HepG2 (cell line): ENCODE data around the gene CCDC88C. TPM values are rescaled to one million over a fixed set of nuclear protein-coding genes. Genes with fewer than 3 reads are reported as not detected.
A peak's percentile ranks its signal among the peaks of the same experiment; 100 is the strongest.
"Not testable (repeated sequence)": the region's sequence is repeated elsewhere in the genome, so short reads cannot be mapped to it uniquely, and the experiment has no call there.

Experiments used
- ATAC-seq: fragments of 200-7000 bp; cut with Tn5 transposase; 3 replicates; pipeline ENCODE4 v1.9.1; 2020; ENCODE audit warnings: mild to moderate bottlenecking, moderate library complexity
- BruUV-seq: library from RNA; stranded (reverse); fragments of 400-500 nt; replicated peaks from 2 replicates; lab custom pipeline; 2021; lab: Mats Ljungman, UMichigan
- CTCF ChIA-PET: fragments of 300-600 bp; formaldehyde crosslinking; extraction: SDS; loops from one replicate; lab custom pipeline; 2021; ENCODE audit warnings: low total read pairs, inconsistent platforms, low intra/inter-chr PET ratio; lab: Yijun Ruan, JAX
- POLR2A ChIA-PET: fragments of 350-600 bp; sonication (Branson Sonifier 250); formaldehyde crosslinking; loops from one replicate; lab custom pipeline; 2020; ENCODE audit warnings: antibody characterized with exemption, inconsistent platforms; lab: Yijun Ruan, JAX
- DNase-seq: peaks from one replicate; pipeline ENCODE4 v3.0.0-alpha.2; 2015; ENCODE audit warnings: low spot score
- FAIRE-seq: peaks from 3 replicates; lab custom pipeline; 2011; peaks lifted over from hg19 to GRCh38; lab: Jason Lieb, UNC
- H2AFZ ChIP-seq: one replicate; pipeline ENCODE4 v1.6.1; 2011; ENCODE audit warnings: low read length, inconsistent platforms
- H3K27ac ChIP-seq: fragments of 300-600 bp; 3 replicates; pipeline ENCODE4 v1.8.0; 2011; ENCODE audit warnings: mixed run types, mild to moderate bottlenecking, mixed read lengths, low read length, inconsistent platforms; ENCODE audit not compliant: insufficient read depth; ENCODE audit errors: extremely low read length
- H3K27me3 ChIP-seq, 2 experiments: fragments of 200-600 bp in 1 of 2; 2 replicates in 1 of 2; 3 replicates in 1 of 2; pipeline versions ENCODE4 v1.6.0 to v1.8.0; 2011; ENCODE audit warnings: low read length in 2 of 2, mild to moderate bottlenecking in 2 of 2, moderate library complexity in 2 of 2, inconsistent platforms in 1 of 2; ENCODE audit not compliant: insufficient read depth in 2 of 2, control insufficient read depth in 1 of 2
- H3K36me3 ChIP-seq, 2 experiments: fragments of 200-600 bp in 1 of 2; replicated peaks in 1 of 2; 2 replicates in 1 of 2; 3 replicates in 1 of 2; pipeline versions ENCODE4 v1.5.1 to v1.8.0; 2011; ENCODE audit warnings: low read length in 2 of 2, inconsistent platforms in 1 of 2; ENCODE audit not compliant: insufficient read depth in 2 of 2, control insufficient read depth in 1 of 2
- H3K4me1 ChIP-seq: 2 replicates; pipeline ENCODE4 v1.5.1; 2012; ENCODE audit warnings: low read length, inconsistent platforms; ENCODE audit not compliant: insufficient read depth
- H3K4me2 ChIP-seq: 2 replicates; pipeline ENCODE4 v1.6.0; 2011; ENCODE audit warnings: low read depth, low read length, inconsistent platforms
- H3K4me3 ChIP-seq, 3 experiments: fragments of 200-600 bp in 1 of 3; sonication (generic), shearing (Covaris generic) in 1 of 3; replicated peaks in 1 of 3; 2 replicates each; pipeline ENCODE4 v1.5.1; 2011 to 2016; ENCODE audit warnings: low read length in 3 of 3, inconsistent platforms in 2 of 3, low read depth in 2 of 3, mild to moderate bottlenecking in 2 of 3, control low read depth in 1 of 3, mixed read lengths in 1 of 3; ENCODE audit not compliant: insufficient read depth in 1 of 3
- H3K79me2 ChIP-seq: one replicate; pipeline ENCODE4 v1.6.1; 2011; ENCODE audit warnings: low read length, inconsistent platforms; ENCODE audit not compliant: insufficient read depth
- H3K9ac ChIP-seq: 2 replicates; pipeline ENCODE4 v1.6.0; 2011; ENCODE audit warnings: mild to moderate bottlenecking, low read depth, low read length, inconsistent platforms; ENCODE audit not compliant: insufficient read depth
- H3K9me3 ChIP-seq: 2 replicates; pipeline ENCODE4 v1.5.1; 2012; ENCODE audit warnings: mild to moderate bottlenecking, low read length
- H4K20me1 ChIP-seq: 2 replicates; pipeline ENCODE4 v1.6.0; 2011; ENCODE audit warnings: inconsistent platforms, mild to moderate bottlenecking, low read length, moderate library complexity; ENCODE audit not compliant: insufficient read depth
- FOXA1 ChIP-seq, 2 experiments: fragments of 450-650 bp in 1 of 2; sonication (generic) in 1 of 2; formaldehyde crosslinking in 1 of 2; IDR thresholded peaks; 2 replicates each; pipeline versions ENCODE4 v1.4.0 to v1.6.1; 2016 to 2020; ENCODE audit warnings: missing genetic modification reagents in 1 of 2
- HMG20A ChIP-seq: IDR thresholded peaks from 2 replicates; pipeline ENCODE4 v1.6.1; 2016; ENCODE audit warnings: borderline replicate concordance
- RARA ChIP-seq: IDR thresholded peaks from 2 replicates; pipeline ENCODE4 v1.6.1; 2016; ENCODE audit warnings: missing genetic modification reagents, missing compliant biosample characterization
- RBM22 ChIP-seq: fragments of 200-400 bp; formaldehyde crosslinking; optimal IDR thresholded peaks from 2 replicates; pipeline ENCODE3; 2017; ENCODE audit warnings: mild to moderate bottlenecking, low read length, moderate library complexity
- ZNF776 ChIP-seq: sonication (generic); formaldehyde crosslinking; IDR thresholded peaks from 2 replicates; pipeline ENCODE4 v1.4.0; 2020; ENCODE audit warnings: mild to moderate bottlenecking, missing genetic modification reagents
- WGBS: methylation state at CpG from one replicate; pipeline ENCODE4 v1.1.6; 2017; ENCODE audit warnings: low lambda C conversion rate; 5-methylcytosine and 5-hydroxymethylcytosine counted together
- in situ Hi-C: cut with HindIII; loops from 2 replicates; pipeline ENCODE4 v1.10.0; 2017; ENCODE audit warnings: low pct_unique_long_range_greater_than_20kb; ENCODE audit not compliant: extremely low pct_ligation_motif_present
- intact Hi-C: fragments of 100-400 bp; cut with micrococcal nuclease; formaldehyde crosslinking; loops from one replicate; pipeline ENCODE4 v1.10.0; 2022; ENCODE audit not compliant: unreplicated experiment
- polyA plus RNA-seq, 8 experiments: library from polyadenylated mRNA; depleted of rRNA in 3 of 8; stranded (reverse) in 7 of 8; unstranded in 1 of 8; fragments of >200 nt; fragmentation: Illumina TruSeq in 4 of 8; extraction: Trizol in 4 of 8; gene quantifications; 2 replicates each; pipeline versions ENCODE4 v1.2.1 to v1.2.3, GENCODE V29; 2011 to 2016; ENCODE audit warnings: low read depth in 4 of 8, missing spikeins in 1 of 8, mixed read lengths in 1 of 8; ENCODE audit not compliant: insufficient read depth in 1 of 8
- total RNA-seq, 5 experiments: library from RNA; depleted of rRNA; stranded (reverse); fragments of >200 nt; fragmentation: Illumina TruSeq; extraction: Trizol; gene quantifications; 2 replicates each; pipeline ENCODE4 v1.2.3, GENCODE V29; 2016; ENCODE audit warnings: low read depth in 1 of 5
- TF ChIP-seq, protein P1 (sequence below): sonication (generic); formaldehyde crosslinking; IDR thresholded peaks from 2 replicates; pipeline ENCODE4 v1.4.0; 2020; ENCODE audit warnings: missing genetic modification reagents, borderline replicate concordance
- TF ChIP-seq, protein P2 (sequence below): sonication (generic); formaldehyde crosslinking; IDR thresholded peaks from 2 replicates; pipeline ENCODE4 v1.8.1; 2022; ENCODE audit warnings: low read depth, mild to moderate bottlenecking, missing genetic modification reagents
- TF ChIP-seq, protein P3 (sequence below): sonication (generic); formaldehyde crosslinking; IDR thresholded peaks from 2 replicates; pipeline ENCODE4 v1.5.1; 2020; ENCODE audit warnings: missing genetic modification reagents, mild to moderate bottlenecking, borderline replicate concordance
- TF ChIP-seq, protein P4 (sequence below): sonication (generic); formaldehyde crosslinking; IDR thresholded peaks from 2 replicates; pipeline ENCODE4 v1.8.0; 2022; ENCODE audit warnings: missing genetic modification reagents, mild to moderate bottlenecking, inconsistent platforms, borderline replicate concordance

CCDC88C gene
- total and polyA plus RNA-seq, 2 of the 13 experiments (the other 11 are each of a cell fraction or from before 2014, with no cell fraction given) = 3.6 to 11.7 TPM

DNA sequence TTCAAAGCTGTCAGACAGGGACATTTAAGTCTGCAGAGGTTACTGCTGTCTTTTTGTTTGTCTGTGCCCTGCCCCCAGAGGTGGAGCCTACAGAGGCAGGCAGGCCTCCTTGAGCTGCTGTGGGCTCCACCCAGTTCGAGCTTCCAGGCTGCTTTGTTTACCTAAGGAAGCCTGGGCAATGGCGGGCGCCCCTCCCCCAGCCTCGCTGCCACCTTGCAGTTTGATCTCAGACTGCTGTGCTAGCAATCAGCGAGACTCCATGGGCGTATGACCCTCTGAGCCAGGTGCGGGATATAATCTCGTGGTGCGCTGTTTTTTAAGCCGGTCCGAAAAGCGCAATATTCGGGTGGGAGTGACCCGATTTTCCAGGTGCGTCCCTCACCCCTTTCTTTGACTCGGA is 18.6 kb upstream of the CCDC88C start:
- H3K79me2 ChIP-seq; H3K9me3 ChIP-seq; FAIRE-seq; H3K36me3 ChIP-seq; H2AFZ ChIP-seq; H3K4me2 ChIP-seq; H3K27me3 ChIP-seq; in situ Hi-C loops; BruUV-seq; POLR2A ChIA-PET; H3K9ac ChIP-seq; DNase-seq; intact Hi-C loops; H3K4me3 ChIP-seq; CTCF ChIA-PET; H4K20me1 ChIP-seq; H3K4me1 ChIP-seq; ATAC-seq; H3K27ac ChIP-seq; TF ChIP-seq FOXA1 (IDR thresholded peaks at IDR 0.05): not testable (repeated sequence)
- 56% methylated on average over 16 of the region's 16 CpGs for WGBS
- TF ChIP-seq FOXA1 (CRISPR knock-in tag; IDR thresholded peaks at IDR 0.05) = peak; percentile 63
- TF ChIP-seq, protein P1, sequence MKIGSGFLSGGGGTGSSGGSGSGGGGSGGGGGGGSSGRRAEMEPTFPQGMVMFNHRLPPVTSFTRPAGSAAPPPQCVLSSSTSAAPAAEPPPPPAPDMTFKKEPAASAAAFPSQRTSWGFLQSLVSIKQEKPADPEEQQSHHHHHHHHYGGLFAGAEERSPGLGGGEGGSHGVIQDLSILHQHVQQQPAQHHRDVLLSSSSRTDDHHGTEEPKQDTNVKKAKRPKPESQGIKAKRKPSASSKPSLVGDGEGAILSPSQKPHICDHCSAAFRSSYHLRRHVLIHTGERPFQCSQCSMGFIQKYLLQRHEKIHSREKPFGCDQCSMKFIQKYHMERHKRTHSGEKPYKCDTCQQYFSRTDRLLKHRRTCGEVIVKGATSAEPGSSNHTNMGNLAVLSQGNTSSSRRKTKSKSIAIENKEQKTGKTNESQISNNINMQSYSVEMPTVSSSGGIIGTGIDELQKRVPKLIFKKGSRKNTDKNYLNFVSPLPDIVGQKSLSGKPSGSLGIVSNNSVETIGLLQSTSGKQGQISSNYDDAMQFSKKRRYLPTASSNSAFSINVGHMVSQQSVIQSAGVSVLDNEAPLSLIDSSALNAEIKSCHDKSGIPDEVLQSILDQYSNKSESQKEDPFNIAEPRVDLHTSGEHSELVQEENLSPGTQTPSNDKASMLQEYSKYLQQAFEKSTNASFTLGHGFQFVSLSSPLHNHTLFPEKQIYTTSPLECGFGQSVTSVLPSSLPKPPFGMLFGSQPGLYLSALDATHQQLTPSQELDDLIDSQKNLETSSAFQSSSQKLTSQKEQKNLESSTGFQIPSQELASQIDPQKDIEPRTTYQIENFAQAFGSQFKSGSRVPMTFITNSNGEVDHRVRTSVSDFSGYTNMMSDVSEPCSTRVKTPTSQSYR = peak; percentile 74; the same call in 1 of the 2 replicates

DNA sequence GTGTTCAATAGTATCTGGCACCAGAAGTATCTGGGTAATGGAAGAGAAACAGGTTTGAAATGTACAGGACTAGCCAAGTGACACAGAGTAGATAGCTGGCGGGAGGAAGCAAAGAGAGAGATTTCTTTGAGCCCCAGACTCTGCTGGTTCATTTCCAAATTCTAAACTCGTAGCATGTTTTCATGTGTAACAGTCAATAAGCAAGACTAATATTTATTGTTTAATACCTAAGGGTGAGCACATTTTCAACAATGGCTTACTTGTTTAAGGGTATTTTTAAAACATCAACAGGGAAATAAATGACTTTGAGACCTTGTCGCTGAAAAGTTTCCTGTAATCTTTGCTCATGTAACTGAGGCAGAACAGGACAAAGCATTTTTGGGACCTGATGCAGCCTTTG is 11.8 kb upstream of the CCDC88C start:
- no TSS peak for BruUV-seq
- in situ Hi-C loops (no loop called here), intact Hi-C loops (no loop called here)
- peaks cover 28% of the 10 kb centered on the region for H3K4me1 ChIP-seq
- ChIA-PET POLR2A (no interaction called here), CTCF (no interaction called here)
- H2AFZ ChIP-seq = no peak overlapping the region
- no peaks in the 10 kb centered on the region for H3K9me3 ChIP-seq
- no peak overlapping the region for H3K4me3 ChIP-seq
- DNase-seq (no peak), FAIRE-seq (no peak), ATAC-seq (no peak)
- WGBS = 12% methylated on average over 3 of the region's 3 CpGs
- H3K4me2 ChIP-seq = no peak overlapping the region
- H3K9ac ChIP-seq = no peak overlapping the region
- no peaks in the 10 kb centered on the region for H3K36me3 ChIP-seq
- H3K27me3 ChIP-seq = peaks cover 0 to 1% of the 10 kb centered on the region in 2 experiments; a peak in 1 of 5 replicates
- H3K27ac ChIP-seq = no peak overlapping the region
- H3K79me2 ChIP-seq = no peaks in the 10 kb centered on the region
- no peaks in the 10 kb centered on the region for H4K20me1 ChIP-seq
- no peak for TF ChIP-seq RARA (CRISPR knock-in tag)
- TF ChIP-seq, protein P2, sequence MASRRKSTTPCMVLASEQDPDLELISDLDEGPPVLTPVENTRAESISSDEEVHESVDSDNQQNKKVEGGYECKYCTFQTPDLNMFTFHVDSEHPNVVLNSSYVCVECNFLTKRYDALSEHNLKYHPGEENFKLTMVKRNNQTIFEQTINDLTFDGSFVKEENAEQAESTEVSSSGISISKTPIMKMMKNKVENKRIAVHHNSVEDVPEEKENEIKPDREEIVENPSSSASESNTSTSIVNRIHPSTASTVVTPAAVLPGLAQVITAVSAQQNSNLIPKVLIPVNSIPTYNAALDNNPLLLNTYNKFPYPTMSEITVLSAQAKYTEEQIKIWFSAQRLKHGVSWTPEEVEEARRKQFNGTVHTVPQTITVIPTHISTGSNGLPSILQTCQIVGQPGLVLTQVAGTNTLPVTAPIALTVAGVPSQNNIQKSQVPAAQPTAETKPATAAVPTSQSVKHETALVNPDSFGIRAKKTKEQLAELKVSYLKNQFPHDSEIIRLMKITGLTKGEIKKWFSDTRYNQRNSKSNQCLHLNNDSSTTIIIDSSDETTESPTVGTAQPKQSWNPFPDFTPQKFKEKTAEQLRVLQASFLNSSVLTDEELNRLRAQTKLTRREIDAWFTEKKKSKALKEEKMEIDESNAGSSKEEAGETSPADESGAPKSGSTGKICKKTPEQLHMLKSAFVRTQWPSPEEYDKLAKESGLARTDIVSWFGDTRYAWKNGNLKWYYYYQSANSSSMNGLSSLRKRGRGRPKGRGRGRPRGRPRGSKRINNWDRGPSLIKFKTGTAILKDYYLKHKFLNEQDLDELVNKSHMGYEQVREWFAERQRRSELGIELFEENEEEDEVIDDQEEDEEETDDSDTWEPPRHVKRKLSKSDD (CRISPR knock-in tag) = no peak
- no peak for TF ChIP-seq ZNF776 (CRISPR knock-in tag)
- TF ChIP-seq, protein P3, sequence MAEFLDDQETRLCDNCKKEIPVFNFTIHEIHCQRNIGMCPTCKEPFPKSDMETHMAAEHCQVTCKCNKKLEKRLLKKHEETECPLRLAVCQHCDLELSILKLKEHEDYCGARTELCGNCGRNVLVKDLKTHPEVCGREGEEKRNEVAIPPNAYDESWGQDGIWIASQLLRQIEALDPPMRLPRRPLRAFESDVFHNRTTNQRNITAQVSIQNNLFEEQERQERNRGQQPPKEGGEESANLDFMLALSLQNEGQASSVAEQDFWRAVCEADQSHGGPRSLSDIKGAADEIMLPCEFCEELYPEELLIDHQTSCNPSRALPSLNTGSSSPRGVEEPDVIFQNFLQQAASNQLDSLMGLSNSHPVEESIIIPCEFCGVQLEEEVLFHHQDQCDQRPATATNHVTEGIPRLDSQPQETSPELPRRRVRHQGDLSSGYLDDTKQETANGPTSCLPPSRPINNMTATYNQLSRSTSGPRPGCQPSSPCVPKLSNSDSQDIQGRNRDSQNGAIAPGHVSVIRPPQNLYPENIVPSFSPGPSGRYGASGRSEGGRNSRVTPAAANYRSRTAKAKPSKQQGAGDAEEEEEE (CRISPR knock-in tag) = no peak
- TF ChIP-seq RBM22 = no peak
- TF ChIP-seq, protein P4, sequence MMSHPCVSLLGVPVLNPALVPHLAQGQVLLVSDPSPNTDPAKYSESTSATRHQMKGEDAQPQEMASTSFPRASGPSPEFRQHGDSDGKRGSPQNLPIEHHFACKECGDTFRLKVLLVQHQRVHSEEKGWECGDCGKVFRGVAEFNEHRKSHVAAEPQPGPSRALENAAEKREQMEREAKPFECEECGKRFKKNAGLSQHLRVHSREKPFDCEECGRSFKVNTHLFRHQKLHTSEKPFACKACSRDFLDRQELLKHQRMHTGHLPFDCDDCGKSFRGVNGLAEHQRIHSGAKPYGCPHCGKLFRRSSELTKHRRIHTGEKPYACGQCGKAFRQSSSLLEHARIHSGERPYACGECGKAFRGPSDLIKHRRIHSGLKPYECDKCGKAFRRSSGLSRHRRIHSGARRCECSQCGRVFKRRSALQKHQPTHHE (CRISPR knock-in tag) = no peak
- no peak for TF ChIP-seq HMG20A (CRISPR knock-in tag)
